Activated effector memory CD4-positive, alpha-beta T cell treated with anti-CD3 and anti-CD28 coated beads, Interleukin-2, amount 50 U/mL, for 16 hours (primary cell): ENCODE results near the gene TRIM66.

Source experiments
- DNase-seq: peaks from one replicate; pipeline ENCODE4 v3.0.0-alpha.2; 2020

The TRIM66 gene

GRCh38 chr11:8712506-8712905, 30.0 kb upstream of the TRIM66 start:
- DNase-seq, result no peak

- no peak for DNase-seq
These were observed 29.5 kb upstream of the TRIM66 start for GRCh38 chr11:8711895-8712442.

GRCh38 chr11:8709777-8710176, 27.3 kb upstream of the TRIM66 start:
- DNase-seq, result no peak

- no peak for DNase-seq
These were observed 26.7 kb upstream of the TRIM66 start for GRCh38 chr11:8709002-8709672.

GRCh38 chr11:8707541-8708191, 25.2 kb upstream of the TRIM66 start:
- no peak for DNase-seq

GRCh38 chr11:8706673-8707432, 24.4 kb upstream of the TRIM66 start:
- DNase-seq, result no peak

- no peak for DNase-seq
These were observed 22.7 kb upstream of the TRIM66 start for GRCh38 chr11:8705146-8705545.

GRCh38 chr11:8704136-8704535, 21.7 kb upstream of the TRIM66 start:
- no peak for DNase-seq

- no peak for DNase-seq
These were observed 20.1 kb upstream of the TRIM66 start for GRCh38 chr11:8702598-8702915.

- DNase-seq, result no peak
These were observed 19.6 kb upstream of the TRIM66 start for GRCh38 chr11:8701891-8702597.

- no peak for DNase-seq
These were observed 17.4 kb upstream of the TRIM66 start for GRCh38 chr11:8699903-8700302.

GRCh38 chr11:8698917-8699441, 16.5 kb upstream of the TRIM66 start:
- DNase-seq, result no peak

GRCh38 chr11:8698379-8698851, 15.9 kb upstream of the TRIM66 start:
- no peak for DNase-seq

- DNase-seq, result no peak
These were observed 14.6 kb upstream of the TRIM66 start for GRCh38 chr11:8697054-8697453.

GRCh38 chr11:8694137-8694536, 11.7 kb upstream of the TRIM66 start:
- peak; percentile 24 for DNase-seq

- DNase-seq, result peak; percentile 54
These were observed 11.1 kb upstream of the TRIM66 start for GRCh38 chr11:8693555-8693954.

GRCh38 chr11:8693010-8693551, 10.6 kb upstream of the TRIM66 start:
- peak; percentile 33 for DNase-seq

- DNase-seq, result peak; percentile 12
These were observed 10.0 kb upstream of the TRIM66 start for GRCh38 chr11:8692417-8692816.

- peak; percentile 42 for DNase-seq
These were observed 9.1 kb upstream of the TRIM66 start for GRCh38 chr11:8691601-8692000.

GRCh38 chr11:8690374-8691342, 8.2 kb upstream of the TRIM66 start:
- DNase-seq, result peak; percentile 50

- no peak for DNase-seq
These were observed 7.3 kb upstream of the TRIM66 start for GRCh38 chr11:8689726-8690255.
